Prostate gland (tissue), 2 donors: ENCODE measurements around the gene HOXA5.

ENCODE experiments used
- POLR2A ChIP-seq: fragments of 450-650 bp; IDR thresholded peaks from one replicate; pipeline ENCODE4 v1.6.1; 2016; ENCODE audit warnings: antibody characterized with exemption, mild to moderate bottlenecking
- TF ChIP-seq, protein P1 (sequence below), 4 experiments: fragments of 200-600 bp in 2 of 4; fragments of 450-650 bp in 2 of 4; sonication (generic) in 2 of 4; IDR thresholded peaks; 1 replicate in 3 of 4; 2 replicates in 1 of 4; pipeline ENCODE4 v1.5.1; 2016 to 2019; ENCODE audit warnings: antibody characterized with exemption in 4 of 4, mild to moderate bottlenecking in 2 of 4, moderate library complexity in 2 of 4

DNA sequence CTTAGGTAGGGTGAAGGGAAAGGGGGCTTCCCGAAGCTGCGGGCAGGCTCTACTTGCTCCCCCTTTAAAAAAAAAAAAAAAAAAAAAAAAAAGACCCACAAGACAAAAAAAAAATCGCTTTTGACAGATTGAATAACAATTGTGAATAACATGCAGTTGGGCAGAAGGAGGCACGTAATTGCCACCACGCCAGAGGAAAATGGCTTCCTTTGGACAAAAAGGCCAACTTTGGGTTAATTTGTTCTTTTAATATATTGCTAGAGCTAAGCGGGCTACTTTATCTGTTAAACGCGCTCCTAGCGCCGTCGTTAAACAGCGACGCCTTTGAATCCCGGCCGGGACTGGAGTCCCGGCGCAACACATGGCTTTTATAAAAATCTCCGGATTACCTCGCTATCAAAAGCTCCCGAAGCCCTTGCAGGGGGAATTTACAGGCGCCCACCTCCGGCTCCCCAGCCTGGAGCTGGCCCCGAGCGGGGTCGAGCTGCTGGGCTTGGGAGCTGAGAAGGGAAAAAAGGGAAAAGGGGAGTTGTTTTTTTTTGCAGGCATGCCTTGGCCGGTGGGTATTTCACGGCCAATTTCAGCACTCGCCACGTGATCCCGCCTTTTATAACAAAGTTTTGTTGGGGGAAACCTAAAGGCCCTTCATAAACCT is 40.3 kb upstream of the HOXA5 start:
- TF ChIP-seq, protein P1, sequence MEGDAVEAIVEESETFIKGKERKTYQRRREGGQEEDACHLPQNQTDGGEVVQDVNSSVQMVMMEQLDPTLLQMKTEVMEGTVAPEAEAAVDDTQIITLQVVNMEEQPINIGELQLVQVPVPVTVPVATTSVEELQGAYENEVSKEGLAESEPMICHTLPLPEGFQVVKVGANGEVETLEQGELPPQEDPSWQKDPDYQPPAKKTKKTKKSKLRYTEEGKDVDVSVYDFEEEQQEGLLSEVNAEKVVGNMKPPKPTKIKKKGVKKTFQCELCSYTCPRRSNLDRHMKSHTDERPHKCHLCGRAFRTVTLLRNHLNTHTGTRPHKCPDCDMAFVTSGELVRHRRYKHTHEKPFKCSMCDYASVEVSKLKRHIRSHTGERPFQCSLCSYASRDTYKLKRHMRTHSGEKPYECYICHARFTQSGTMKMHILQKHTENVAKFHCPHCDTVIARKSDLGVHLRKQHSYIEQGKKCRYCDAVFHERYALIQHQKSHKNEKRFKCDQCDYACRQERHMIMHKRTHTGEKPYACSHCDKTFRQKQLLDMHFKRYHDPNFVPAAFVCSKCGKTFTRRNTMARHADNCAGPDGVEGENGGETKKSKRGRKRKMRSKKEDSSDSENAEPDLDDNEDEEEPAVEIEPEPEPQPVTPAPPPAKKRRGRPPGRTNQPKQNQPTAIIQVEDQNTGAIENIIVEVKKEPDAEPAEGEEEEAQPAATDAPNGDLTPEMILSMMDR (IDR thresholded peaks at IDR 0.05) = no peak
- no peak for TF ChIP-seq POLR2A
